Neural cell (in vitro differentiated cells): ENCODE data around the gene N4BP3. TPM values are rescaled to one million over a fixed set of nuclear protein-coding genes. Genes with fewer than 3 reads are reported as not detected.

Experiments
- H2AFZ ChIP-seq: fragments of 200-600, 300-800 bp; sonication (generic), shearing (Covaris generic); 2 replicates; pipeline ENCODE4 v1.6.0; 2014; ENCODE audit warnings: low read depth, mild to moderate bottlenecking, antibody characterized with exemption, low read length, moderate library complexity
- H3F3A ChIP-seq: fragments of 200-600 bp; shearing (Covaris generic); 2 replicates; pipeline ENCODE4 v1.6.1; 2016; ENCODE audit warnings: mild to moderate bottlenecking, moderate library complexity, mixed read lengths, antibody characterized with exemption, low read length; ENCODE audit not compliant: insufficient read depth, poor library complexity, severe bottlenecking
- H3K27ac ChIP-seq: fragments of 200-600, 300-800 bp; sonication (generic), shearing (Covaris generic); 2 replicates; pipeline ENCODE4 v1.5.1; 2014; ENCODE audit warnings: mild to moderate bottlenecking, low read length, moderate library complexity
- H3K27me3 ChIP-seq: fragments of 300-800, 200-600 bp; sonication (generic), shearing (Covaris generic); 2 replicates; pipeline ENCODE4 v1.6.0; 2014; ENCODE audit warnings: mild to moderate bottlenecking, low read depth, low read length, moderate library complexity; ENCODE audit not compliant: insufficient read depth
- H3K36me3 ChIP-seq: fragments of 300-800, 200-600 bp; sonication (generic), shearing (Covaris generic); 2 replicates; pipeline ENCODE4 v1.5.1; 2014; ENCODE audit warnings: mild to moderate bottlenecking, antibody characterized with exemption, low read length, moderate library complexity; ENCODE audit not compliant: insufficient read depth
- H3K4me2 ChIP-seq: fragments of 300-800, 200-600 bp; sonication (generic), shearing (Covaris generic); 2 replicates; pipeline ENCODE4 v1.6.0; 2014; ENCODE audit warnings: mild to moderate bottlenecking, low read length
- H3K4me3 ChIP-seq: fragments of 300-800, 200-600 bp; sonication (generic), shearing (Covaris generic); 2 replicates; pipeline ENCODE4 v1.5.1; 2014; ENCODE audit warnings: mild to moderate bottlenecking, low read length, moderate library complexity
- H3K79me2 ChIP-seq: fragments of 200-600 bp; shearing (Covaris generic); replicated peaks from 2 replicates; pipeline ENCODE4 v1.6.0; 2014; ENCODE audit warnings: mild to moderate bottlenecking, low read length, moderate library complexity; ENCODE audit not compliant: insufficient read depth
- H3K9ac ChIP-seq: fragments of 300-800, 200-600 bp; sonication (generic), shearing (Covaris generic); 2 replicates; pipeline ENCODE4 v1.6.1; 2016; ENCODE audit warnings: mild to moderate bottlenecking, low read length, mixed read lengths
- H3K9me2 ChIP-seq: fragments of 200-600 bp; shearing (Covaris generic); 2 replicates; pipeline ENCODE4 v1.6.1; 2016; ENCODE audit warnings: mild to moderate bottlenecking, low read length, mixed read lengths; ENCODE audit not compliant: insufficient read depth
- H3K9me3 ChIP-seq: fragments of 200-600, 300-800 bp; sonication (generic), shearing (Covaris generic); 2 replicates; pipeline ENCODE4 v1.6.1; 2016; ENCODE audit warnings: mild to moderate bottlenecking, mixed run types, low read length, moderate library complexity, mixed read lengths
- H4K20me1 ChIP-seq: fragments of 200-600 bp; shearing (Covaris generic); 2 replicates; pipeline ENCODE4 v1.6.1; 2016; ENCODE audit warnings: mild to moderate bottlenecking, mixed run types; ENCODE audit not compliant: insufficient read depth
- CTCF ChIP-seq: fragments of 450-650 bp; IDR thresholded peaks from 2 replicates; pipeline ENCODE4 v1.5.1; 2014; ENCODE audit warnings: antibody characterized with exemption, mild to moderate bottlenecking, moderate library complexity; ENCODE audit not compliant: poor library complexity, severe bottlenecking
- EP300 ChIP-seq: fragments of 450-650 bp; conservative IDR thresholded peaks from 2 replicates; pipeline ENCODE4 v1.6.1; 2014; ENCODE audit warnings: antibody characterized with exemption, mild to moderate bottlenecking, moderate library complexity; ENCODE audit not compliant: poor library complexity, severe bottlenecking
- EZH2 ChIP-seq: fragments of 200-600, 300-800 bp; shearing (Covaris generic), sonication (generic); IDR thresholded peaks from 2 replicates; pipeline ENCODE4 v1.6.1; 2014; ENCODE audit warnings: antibody characterized with exemption, low read length, borderline replicate concordance, mild to moderate bottlenecking; ENCODE audit not compliant: insufficient read depth, poor library complexity, severe bottlenecking
- MXI1 ChIP-seq: fragments of 450-650 bp; conservative IDR thresholded peaks from 2 replicates; pipeline ENCODE4 v1.6.1; 2014; ENCODE audit warnings: antibody characterized with exemption, mild to moderate bottlenecking; ENCODE audit not compliant: poor library complexity, severe bottlenecking
- POLR2AphosphoS5 ChIP-seq: IDR thresholded peaks from 2 replicates; pipeline ENCODE4 v1.6.1; 2012
- RAD21 ChIP-seq: fragments of 450-650 bp; conservative IDR thresholded peaks from 2 replicates; pipeline ENCODE4 v1.6.1; 2014; ENCODE audit warnings: antibody characterized with exemption, mild to moderate bottlenecking, moderate library complexity
- REST ChIP-seq: IDR thresholded peaks from 2 replicates; pipeline ENCODE4 v1.6.1; 2012; ENCODE audit warnings: borderline replicate concordance
- SMC3 ChIP-seq: fragments of 450-650 bp; conservative IDR thresholded peaks from 2 replicates; pipeline ENCODE4 v1.6.1; 2014; ENCODE audit warnings: antibody characterized with exemption, mild to moderate bottlenecking, moderate library complexity; ENCODE audit not compliant: poor library complexity
- TAF1 ChIP-seq: IDR thresholded peaks from 2 replicates; pipeline ENCODE4 v1.6.1; 2012; ENCODE audit warnings: low read depth
- polyA plus RNA-seq: library from polyadenylated mRNA; depleted of rRNA; stranded (reverse); fragments of >200 nt; gene quantifications from 2 replicates; pipeline ENCODE4 v1.2.3, GENCODE V29; 2014

The N4BP3 gene
- polyA plus RNA-seq, 1 donor from 2014 or later = 4.6 TPM

- no peaks in the 10 kb centered on the region for H3K36me3 ChIP-seq
- no peaks in the 10 kb centered on the region for H4K20me1 ChIP-seq
Observed at GRCh38 chr5:178143246-178143645, 29.9 kb downstream of the N4BP3 start.

GRCh38 chr5:178143901-178144300 lies 30.6 kb downstream of the N4BP3 start:
- Histone ChIP-seq H3K27me3 (no peaks in the 10 kb centered on the region), H4K20me1 (no peaks in the 10 kb centered on the region), H3K9me2 (no peaks in the 10 kb centered on the region), H3K27ac (no peak overlapping the region), H3K36me3 (no peaks in the 10 kb centered on the region), H2AFZ (no peak overlapping the region), H3K79me2 (no peaks in the 10 kb centered on the region), H3K4me3 (no peak overlapping the region), H3F3A (no peaks in the 10 kb centered on the region), H3K9me3 (no peaks in the 10 kb centered on the region), H3K9ac (no peak overlapping the region), H3K4me2 (no peak overlapping the region)
- no peak for TF ChIP-seq RAD21
- TF ChIP-seq EP300 = no peak
- TF ChIP-seq MXI1 = no peak
- TF ChIP-seq EZH2 = no peak
- TF ChIP-seq SMC3 = no peak
- no peak for TF ChIP-seq TAF1
- TF ChIP-seq CTCF = no peak

More at GRCh38 chr5:178143246-178143645, 29.9 kb downstream of the N4BP3 start:
- no peaks in the 10 kb centered on the region for H3K9me2 ChIP-seq
- H3K4me2 ChIP-seq = no peak overlapping the region
- no peak for TF ChIP-seq REST
- TF ChIP-seq EZH2 = no peak
- TF ChIP-seq RAD21 = no peak
- no peak for TF ChIP-seq SMC3
- no peak for TF ChIP-seq TAF1
- no peak for TF ChIP-seq CTCF
- TF ChIP-seq EP300 = no peak
- no peak for TF ChIP-seq POLR2AphosphoS5
- no peak for TF ChIP-seq MXI1
- no peak overlapping the region for H3K4me3 ChIP-seq
- no peaks in the 10 kb centered on the region for H3K9me3 ChIP-seq
- H2AFZ ChIP-seq = no peak overlapping the region
- no peaks in the 10 kb centered on the region for H3K79me2 ChIP-seq
- no peaks in the 10 kb centered on the region for H3F3A ChIP-seq
- H3K27me3 ChIP-seq = no peaks in the 10 kb centered on the region
- H3K9ac ChIP-seq = no peak overlapping the region
- no peak overlapping the region for H3K27ac ChIP-seq
